GM06990 (cell line): ENCODE measurements around the gene TGFBR3.

ENCODE experiments used
- DNase-seq: peaks from one replicate; pipeline ENCODE4 v3.0.0-alpha.2; 2011; ENCODE audit not compliant: insufficient read length; ENCODE audit errors: extremely low read depth
- H3K27me3 ChIP-seq: replicated peaks from 2 replicates; pipeline ENCODE4 v1.6.0; 2011; ENCODE audit warnings: low read length; ENCODE audit not compliant: control insufficient read depth, insufficient read depth
- H3K36me3 ChIP-seq: 2 replicates; pipeline ENCODE4 v1.5.1; 2011; ENCODE audit warnings: low read length; ENCODE audit not compliant: control insufficient read depth, insufficient read depth
- H3K4me3 ChIP-seq: replicated peaks from 2 replicates; pipeline ENCODE4 v1.5.1; 2011; ENCODE audit warnings: low read depth, mild to moderate bottlenecking, control low read depth, low read length
- TF ChIP-seq, protein P1 (sequence below): IDR thresholded peaks from 2 replicates; pipeline ENCODE4 v1.5.1; 2011; ENCODE audit warnings: low read length, control low read depth, mild to moderate bottlenecking, inconsistent platforms; ENCODE audit not compliant: insufficient read depth, poor library complexity, severe bottlenecking

Gene TGFBR3

DNA sequence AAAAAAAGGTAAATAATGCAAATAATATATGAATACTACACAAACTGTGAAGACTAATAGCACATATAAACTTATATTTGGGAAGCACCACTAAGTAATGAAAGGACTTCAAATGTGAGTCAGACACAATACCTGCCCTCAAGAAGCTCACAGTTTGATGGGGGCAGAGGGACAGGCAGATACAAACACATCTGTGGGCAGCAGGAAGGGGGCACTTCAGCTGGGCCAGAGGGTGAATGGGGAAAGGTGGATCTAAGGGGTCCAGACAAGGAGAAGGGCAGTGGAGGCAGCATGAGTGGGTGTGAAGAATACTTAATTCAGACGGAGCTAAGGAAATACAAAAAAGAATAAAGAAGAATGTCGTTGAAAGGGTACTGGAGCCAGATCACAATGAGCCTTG, 114.2 kb downstream of the TGFBR3 start:
- no peak for DNase-seq
- TF ChIP-seq, protein P1, sequence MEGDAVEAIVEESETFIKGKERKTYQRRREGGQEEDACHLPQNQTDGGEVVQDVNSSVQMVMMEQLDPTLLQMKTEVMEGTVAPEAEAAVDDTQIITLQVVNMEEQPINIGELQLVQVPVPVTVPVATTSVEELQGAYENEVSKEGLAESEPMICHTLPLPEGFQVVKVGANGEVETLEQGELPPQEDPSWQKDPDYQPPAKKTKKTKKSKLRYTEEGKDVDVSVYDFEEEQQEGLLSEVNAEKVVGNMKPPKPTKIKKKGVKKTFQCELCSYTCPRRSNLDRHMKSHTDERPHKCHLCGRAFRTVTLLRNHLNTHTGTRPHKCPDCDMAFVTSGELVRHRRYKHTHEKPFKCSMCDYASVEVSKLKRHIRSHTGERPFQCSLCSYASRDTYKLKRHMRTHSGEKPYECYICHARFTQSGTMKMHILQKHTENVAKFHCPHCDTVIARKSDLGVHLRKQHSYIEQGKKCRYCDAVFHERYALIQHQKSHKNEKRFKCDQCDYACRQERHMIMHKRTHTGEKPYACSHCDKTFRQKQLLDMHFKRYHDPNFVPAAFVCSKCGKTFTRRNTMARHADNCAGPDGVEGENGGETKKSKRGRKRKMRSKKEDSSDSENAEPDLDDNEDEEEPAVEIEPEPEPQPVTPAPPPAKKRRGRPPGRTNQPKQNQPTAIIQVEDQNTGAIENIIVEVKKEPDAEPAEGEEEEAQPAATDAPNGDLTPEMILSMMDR, result no peak
- H3K36me3 ChIP-seq, result no peaks in the 10 kb centered on the region

DNA sequence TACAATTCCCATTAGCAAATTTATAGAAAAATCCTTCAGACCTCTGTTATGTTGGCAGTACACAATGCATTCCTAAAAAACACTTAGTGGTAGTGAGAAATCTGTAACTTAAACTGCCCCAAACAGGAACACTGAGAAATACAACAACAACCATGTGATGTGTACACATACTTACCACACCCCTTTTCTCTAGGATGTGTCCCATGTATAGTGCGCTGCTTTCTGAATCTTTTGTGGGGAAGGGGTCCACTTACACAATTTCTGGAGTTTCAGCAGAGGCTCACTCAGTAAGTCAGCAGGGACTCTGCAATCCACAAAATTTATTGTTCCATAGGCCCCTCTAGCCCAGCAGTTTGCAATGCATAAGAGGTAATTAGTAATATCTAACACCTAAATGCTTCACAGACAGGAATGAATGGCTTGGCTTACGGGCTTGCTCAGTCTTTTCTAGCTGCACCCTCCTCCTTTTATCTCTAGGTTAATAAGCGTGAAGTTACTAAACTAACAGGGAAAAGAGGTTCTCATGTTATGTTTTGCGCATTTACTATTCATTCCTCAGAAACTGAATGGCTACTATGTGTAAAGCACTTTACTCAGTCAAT, 115.2 kb downstream of the TGFBR3 start:
- no peak for DNase-seq
- Histone ChIP-seq H3K4me3 (no peak overlapping the region), H3K27me3 (no peaks in the 10 kb centered on the region), H3K36me3 (no peaks in the 10 kb centered on the region)
- TF ChIP-seq, protein P1, result no peak

More for the DNA sequence above, 114.2 kb downstream of the TGFBR3 start:
- H3K4me3 ChIP-seq, result no peak overlapping the region
- no peaks in the 10 kb centered on the region for H3K27me3 ChIP-seq

DNA sequence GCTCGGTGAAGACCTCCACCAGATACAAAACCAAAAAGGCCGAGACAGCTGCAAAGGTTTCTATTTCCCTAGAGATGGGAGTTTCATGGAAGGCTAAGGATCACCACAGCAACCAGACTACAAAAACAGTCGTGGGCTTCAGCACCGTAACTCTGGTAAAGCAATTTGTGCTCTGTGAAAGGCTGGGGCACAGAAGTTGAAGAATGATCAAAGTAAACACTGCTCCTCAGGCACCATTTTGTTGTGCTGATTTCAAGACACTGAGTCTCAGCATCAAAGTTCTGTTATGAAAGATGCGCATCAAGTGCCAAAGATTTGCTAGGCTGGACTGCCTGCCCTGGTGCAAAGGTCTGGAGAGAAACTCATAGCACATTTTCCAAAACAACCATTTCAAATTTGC, 116.2 kb downstream of the TGFBR3 start:
- TF ChIP-seq, protein P1, result no peak
- H3K36me3 ChIP-seq, result no peaks in the 10 kb centered on the region
- H3K27me3 ChIP-seq, result no peaks in the 10 kb centered on the region
- no peak overlapping the region for H3K4me3 ChIP-seq
- DNase-seq, result no peak

DNA sequence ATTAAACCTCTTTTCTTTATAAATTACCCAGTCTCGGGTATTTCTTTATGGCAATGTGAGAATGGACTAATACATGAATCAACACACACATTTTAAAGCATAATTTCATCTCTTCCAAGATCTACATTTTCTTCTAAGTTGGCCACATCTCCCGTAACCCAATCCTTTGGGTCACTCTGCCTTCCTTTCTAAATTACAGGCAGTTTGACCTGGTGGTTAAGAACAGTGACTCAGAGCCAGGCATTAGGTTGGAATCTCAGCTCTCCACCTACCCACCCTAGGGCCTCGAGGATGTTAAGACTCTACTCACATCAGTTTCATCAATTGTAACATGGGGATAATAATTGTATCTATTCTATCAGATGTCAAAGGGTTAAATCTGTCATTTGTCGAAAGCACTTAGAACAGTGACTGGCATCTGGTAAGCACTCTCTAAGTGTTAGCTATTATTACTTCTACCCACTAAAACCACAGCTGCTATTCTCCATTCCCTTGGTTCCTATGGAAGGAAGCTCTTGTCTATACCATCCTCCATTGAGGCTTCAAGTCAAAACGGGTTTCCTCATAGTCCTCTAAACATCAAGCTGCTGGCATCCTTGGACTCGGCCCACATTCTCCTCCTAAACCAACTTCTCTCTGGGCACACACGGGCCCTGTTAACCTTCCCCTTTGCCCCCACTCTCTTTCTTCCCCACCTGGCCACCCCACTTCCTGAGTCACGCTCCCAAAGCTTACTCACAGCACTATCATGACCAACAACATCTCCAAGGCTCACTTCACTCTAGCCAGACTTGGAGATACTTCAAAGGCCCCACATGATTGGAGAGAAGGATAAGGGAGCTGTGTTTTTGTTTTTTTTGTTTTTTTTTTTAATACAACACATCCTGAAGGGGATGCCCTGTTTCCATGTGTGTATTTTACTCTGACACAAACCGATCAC, 116.9 kb downstream of the TGFBR3 start:
- Histone ChIP-seq H3K36me3 (no peaks in the 10 kb centered on the region), H3K27me3 (no peaks in the 10 kb centered on the region), H3K4me3 (no peak overlapping the region)
- TF ChIP-seq, protein P1, result no peak
- no peak for DNase-seq

DNA sequence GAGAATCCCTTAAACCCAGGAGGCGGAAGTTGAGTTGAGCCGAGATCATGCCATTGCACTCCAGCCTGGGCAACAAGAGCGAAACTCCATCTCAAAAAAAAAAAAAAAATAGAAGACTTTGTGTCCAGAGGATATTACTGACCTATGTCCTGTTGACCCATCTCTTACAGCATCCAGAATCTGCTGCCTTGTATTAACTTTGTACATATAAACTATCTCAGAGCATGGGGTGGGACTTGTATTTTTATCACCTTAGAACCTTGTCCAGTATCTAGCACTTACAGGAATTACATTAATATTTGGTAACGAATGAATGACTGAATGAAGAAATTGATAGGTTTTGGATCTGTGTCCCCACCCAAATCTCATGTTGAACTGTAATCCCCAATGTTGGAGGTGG, 117.8 kb downstream of the TGFBR3 start:
- H3K27me3 ChIP-seq, result no peaks in the 10 kb centered on the region
- DNase-seq, result no peak
- H3K4me3 ChIP-seq, result no peak overlapping the region
- H3K36me3 ChIP-seq, result no peaks in the 10 kb centered on the region
- TF ChIP-seq, protein P1, result no peak
